B cell (primary cell): ENCODE results near the gene CTTNBP2NL.

ENCODE experiments used
- EZH2 ChIP-seq: IDR thresholded peaks from 2 replicates; pipeline ENCODE4 v1.6.1; 2012; ENCODE audit warnings: borderline replicate concordance, low read depth, mild to moderate bottlenecking, moderate library complexity, low read length; ENCODE audit not compliant: insufficient read depth, poor library complexity, severe bottlenecking
- TF ChIP-seq, protein P1 (sequence below): fragments of 200-600 bp; IDR thresholded peaks from one replicate; pipeline ENCODE4 v1.8.0; 2022; ENCODE audit warnings: antibody characterized with exemption, mild to moderate bottlenecking

DNA sequence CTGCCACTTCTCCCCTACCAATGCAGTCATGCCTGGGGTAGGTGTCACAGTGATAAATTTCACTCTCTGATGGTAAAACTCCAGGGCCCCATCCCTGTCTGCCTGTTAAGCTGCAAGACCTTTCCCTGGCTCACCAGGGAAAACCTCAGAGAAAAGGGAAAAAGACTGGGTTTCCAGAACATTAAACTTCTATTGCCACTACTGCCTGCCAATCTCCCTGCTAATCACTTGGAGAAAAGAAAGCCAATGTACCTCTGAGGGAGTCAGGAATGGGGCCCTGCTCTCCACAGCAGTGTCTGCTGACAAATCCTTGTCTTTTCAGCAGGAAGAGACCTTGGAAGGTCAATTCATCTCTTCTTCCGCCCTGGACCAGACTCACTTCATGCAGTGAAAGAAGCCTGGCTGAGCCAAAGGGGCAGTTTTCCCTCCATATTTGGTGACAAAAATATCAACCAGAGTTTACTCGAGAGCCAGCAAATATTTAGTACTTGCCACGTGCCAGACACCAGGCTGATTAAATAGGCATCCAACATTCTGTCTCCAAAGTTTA lies 49.1 kb upstream of the CTTNBP2NL start:
- TF ChIP-seq, protein P1, sequence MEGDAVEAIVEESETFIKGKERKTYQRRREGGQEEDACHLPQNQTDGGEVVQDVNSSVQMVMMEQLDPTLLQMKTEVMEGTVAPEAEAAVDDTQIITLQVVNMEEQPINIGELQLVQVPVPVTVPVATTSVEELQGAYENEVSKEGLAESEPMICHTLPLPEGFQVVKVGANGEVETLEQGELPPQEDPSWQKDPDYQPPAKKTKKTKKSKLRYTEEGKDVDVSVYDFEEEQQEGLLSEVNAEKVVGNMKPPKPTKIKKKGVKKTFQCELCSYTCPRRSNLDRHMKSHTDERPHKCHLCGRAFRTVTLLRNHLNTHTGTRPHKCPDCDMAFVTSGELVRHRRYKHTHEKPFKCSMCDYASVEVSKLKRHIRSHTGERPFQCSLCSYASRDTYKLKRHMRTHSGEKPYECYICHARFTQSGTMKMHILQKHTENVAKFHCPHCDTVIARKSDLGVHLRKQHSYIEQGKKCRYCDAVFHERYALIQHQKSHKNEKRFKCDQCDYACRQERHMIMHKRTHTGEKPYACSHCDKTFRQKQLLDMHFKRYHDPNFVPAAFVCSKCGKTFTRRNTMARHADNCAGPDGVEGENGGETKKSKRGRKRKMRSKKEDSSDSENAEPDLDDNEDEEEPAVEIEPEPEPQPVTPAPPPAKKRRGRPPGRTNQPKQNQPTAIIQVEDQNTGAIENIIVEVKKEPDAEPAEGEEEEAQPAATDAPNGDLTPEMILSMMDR, result no peak
- TF ChIP-seq EZH2, result no peak
